LHCN-M2 (cell line): ENCODE results near the gene LRRK1. TPM values are rescaled to one million over a fixed set of nuclear protein-coding genes. Genes with fewer than 3 reads are reported as not detected.

Experiments used
- DNase-seq: peaks from one replicate; pipeline ENCODE4 v3.0.0-alpha.2; 2012; ENCODE audit warnings: low read depth
- polyA plus RNA-seq: library from polyadenylated mRNA; unstranded; fragments of >200 nt; gene quantifications from one replicate; pipeline ENCODE4 v1.2.1, GENCODE V29; 2012; ENCODE audit warnings: missing spikeins
- total RNA-seq: library from RNA; depleted of rRNA; stranded (reverse); fragments of >200 nt; gene quantifications from 2 replicates; pipeline ENCODE4 v1.2.3, GENCODE V29; 2014; rRNA removed

LRRK1 gene, protein sequence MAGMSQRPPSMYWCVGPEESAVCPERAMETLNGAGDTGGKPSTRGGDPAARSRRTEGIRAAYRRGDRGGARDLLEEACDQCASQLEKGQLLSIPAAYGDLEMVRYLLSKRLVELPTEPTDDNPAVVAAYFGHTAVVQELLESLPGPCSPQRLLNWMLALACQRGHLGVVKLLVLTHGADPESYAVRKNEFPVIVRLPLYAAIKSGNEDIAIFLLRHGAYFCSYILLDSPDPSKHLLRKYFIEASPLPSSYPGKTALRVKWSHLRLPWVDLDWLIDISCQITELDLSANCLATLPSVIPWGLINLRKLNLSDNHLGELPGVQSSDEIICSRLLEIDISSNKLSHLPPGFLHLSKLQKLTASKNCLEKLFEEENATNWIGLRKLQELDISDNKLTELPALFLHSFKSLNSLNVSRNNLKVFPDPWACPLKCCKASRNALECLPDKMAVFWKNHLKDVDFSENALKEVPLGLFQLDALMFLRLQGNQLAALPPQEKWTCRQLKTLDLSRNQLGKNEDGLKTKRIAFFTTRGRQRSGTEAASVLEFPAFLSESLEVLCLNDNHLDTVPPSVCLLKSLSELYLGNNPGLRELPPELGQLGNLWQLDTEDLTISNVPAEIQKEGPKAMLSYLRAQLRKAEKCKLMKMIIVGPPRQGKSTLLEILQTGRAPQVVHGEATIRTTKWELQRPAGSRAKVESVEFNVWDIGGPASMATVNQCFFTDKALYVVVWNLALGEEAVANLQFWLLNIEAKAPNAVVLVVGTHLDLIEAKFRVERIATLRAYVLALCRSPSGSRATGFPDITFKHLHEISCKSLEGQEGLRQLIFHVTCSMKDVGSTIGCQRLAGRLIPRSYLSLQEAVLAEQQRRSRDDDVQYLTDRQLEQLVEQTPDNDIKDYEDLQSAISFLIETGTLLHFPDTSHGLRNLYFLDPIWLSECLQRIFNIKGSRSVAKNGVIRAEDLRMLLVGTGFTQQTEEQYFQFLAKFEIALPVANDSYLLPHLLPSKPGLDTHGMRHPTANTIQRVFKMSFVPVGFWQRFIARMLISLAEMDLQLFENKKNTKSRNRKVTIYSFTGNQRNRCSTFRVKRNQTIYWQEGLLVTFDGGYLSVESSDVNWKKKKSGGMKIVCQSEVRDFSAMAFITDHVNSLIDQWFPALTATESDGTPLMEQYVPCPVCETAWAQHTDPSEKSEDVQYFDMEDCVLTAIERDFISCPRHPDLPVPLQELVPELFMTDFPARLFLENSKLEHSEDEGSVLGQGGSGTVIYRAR (N-terminal part only)
- total RNA-seq = 0.17 and 0.26 TPM in 2 replicates
- polyA plus RNA-seq = 0.24 TPM

DNA sequence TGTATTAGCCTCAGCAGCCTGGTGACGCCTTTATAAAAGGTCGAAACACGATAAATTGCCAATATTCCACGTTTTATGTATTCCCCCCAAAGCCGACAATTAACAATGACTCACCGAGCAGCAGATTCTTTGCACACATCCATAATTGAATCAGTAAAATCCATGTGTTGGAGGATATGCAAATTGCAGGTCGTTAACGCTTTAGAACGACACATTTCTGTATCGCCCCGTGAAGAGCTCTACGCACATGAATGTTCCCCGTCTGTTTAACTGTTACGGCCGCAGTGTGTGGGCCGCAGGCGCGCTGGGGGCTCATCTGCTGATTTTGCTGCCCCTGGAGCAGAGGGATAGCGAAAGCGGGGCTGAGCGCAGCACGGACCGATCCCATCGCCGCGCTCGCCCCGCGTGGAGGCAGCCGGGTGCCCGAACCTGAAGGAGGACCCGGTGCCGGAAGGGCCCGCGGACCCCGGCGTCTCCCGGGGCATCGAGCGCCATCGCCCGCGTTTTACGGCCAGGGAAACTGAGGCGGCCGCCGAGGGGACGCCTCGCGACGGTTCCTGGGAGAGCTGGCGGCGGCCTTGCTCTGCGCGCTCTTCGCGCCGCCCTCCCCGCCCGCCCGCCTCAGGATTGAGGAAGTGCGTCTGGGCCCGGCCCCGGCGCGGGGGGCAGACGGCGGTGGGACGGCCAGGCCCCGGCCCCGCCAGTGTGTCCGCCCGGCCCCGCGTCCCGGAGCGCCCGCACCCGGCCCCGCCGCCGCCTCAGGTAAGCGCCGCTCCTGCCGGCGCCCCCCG, at the start of gene LRRK1:
Gene LRRK1 (plus strand): TSS at position 668 of the 791 bp plus-strand sequence. CDS start 5,276 bp downstream, outside the sequence.
- DNase-seq = no peak

- DNase-seq = peak; percentile 74
Measured at GRCh38 chr15:100873029-100873677, 46.0 kb upstream of the LRRK1 start.

DNA sequence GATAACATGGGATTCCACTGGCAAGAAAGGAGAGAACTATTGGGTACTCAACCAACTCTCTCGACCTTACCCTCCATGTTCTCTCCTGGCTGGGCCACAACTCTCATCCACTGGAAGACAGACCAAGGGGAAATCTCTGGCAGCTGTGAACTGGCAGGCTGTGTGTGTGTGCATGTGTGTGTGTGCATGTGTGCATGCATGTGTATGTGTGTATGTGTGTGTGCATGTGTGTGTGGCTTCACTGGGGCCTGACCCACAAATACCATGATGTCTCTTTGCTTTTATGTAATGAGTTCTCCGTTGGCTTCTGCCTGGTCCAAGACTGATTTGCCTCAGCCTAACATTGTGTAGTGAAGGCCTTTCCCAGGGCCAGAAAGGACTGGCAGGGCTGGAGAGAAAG, 43.7 kb upstream of the LRRK1 start:
- DNase-seq = no peak

DNA sequence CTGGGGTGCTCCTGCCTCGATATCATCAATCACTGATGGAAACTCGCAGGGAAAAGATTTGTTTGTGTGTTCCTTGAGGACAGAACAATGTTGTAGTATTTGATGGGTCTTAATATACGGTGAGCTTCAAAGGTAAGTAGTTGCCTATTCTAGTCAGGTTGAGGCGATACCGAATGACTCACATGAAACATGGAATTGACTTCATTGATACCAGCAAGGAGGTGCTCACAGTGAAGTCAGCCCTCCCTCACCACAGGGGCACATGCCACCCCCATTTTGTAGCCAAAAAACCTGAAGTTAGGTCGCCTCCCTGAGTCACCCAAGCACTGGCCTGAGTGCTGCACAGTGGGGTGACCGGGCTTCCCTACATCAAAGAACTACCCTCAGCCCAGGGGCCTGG, 43.2 kb upstream of the LRRK1 start:
- DNase-seq = no peak

DNA sequence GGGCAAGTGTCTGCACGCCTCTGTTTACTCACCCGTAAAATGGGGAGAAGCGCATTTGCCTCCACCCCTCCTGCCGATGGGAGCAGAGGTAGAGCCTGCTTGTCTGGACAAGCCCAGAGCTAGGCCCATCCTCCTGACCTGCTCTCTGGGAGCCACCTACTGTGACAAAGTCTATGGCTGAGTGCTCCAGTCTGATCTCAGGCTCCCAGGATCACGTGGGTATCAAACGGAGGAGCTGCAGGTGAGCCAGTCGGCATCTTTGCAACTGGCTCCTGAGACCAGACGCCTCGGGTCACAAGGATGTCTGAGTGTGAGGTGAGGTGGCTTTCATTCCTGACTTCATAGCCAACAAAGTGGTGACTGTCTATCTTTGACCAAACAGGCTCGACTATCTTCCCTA, 41.6 kb upstream of the LRRK1 start:
- DNase-seq = no peak

GRCh38 chr15:100878130-100878529, 41.0 kb upstream of the LRRK1 start:
- DNase-seq = no peak

DNA sequence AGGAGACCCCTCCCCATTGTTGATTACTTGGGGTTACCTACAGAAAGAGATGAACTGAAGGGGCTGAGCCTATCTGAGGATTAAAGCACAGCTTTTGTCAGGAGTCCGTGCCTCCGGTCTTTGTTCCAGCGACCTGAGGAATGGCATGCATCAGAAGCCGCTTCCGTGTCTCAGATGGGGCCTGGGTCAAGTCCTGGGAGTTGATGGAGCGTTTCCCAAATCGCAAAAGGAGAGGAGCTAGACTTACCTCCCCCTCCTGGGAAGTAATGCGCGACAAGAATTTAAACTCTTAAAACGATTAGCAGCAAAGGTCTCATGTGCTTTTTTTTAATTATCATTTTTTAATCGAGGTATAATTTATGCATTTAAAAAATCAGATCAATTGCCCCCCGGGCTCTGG, 40.5 kb upstream of the LRRK1 start:
- no peak for DNase-seq

DNA sequence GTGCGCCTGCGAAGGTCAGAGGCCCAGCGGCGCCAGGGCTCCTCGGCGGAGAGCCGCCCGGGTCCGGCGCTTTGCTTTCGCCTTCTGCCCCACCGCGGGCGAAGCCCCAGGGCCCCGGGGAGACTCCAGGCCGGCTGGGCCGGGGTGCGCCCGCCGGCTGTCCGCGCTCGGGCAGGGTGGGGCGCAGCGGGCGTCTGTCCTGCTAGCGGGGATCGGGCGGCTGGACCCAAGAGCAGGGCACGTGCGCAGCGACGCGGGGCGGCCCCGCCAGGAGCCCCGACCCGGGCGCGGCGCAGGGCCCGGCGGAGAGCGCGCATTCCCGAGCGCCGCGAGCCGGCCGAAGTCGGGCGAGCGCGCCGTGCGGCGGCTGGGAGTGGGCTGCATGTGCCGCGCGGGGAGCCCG, 40.1 kb upstream of the LRRK1 start:
- no peak for DNase-seq

DNA sequence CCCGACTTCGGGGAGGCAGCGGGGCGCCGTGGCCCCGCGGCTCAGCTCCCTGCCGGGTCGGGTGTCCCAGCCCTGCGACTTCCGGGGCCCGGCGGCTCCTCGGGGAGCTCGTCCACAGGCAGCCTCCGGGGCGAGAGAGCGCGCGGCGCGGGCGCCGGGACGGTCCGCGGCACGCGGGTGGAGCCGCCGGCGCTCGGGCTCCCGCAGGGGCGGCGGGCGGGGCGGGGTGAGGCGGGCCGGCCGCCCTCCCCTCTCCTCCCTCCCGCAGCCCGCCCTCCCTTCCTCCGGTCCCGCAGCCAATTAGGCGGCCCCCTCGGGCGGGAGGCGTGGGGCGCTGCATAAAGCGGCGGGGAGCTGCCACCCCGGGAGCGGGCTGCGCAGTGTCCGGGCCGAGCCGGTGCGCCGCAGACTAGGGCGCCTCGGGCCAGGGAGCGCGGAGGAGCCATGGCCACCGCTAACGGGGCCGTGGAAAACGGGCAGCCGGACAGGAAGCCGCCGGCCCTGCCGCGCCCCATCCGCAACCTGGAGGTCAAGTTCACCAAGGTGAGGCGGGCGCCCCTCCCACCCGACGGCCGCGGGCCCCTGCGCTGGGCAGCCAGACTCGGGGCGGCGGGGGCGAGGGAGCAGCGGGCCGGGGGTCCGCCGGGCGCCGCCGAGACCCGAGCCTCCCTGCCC, 39.6 kb upstream of the LRRK1 start, which contains the start of gene ALDH1A3:
Gene ALDH1A3 (plus strand): TSS at position 368 of the 675 bp plus-strand sequence. CDS start 77 bp downstream, at position 445.
- no peak for DNase-seq

DNA sequence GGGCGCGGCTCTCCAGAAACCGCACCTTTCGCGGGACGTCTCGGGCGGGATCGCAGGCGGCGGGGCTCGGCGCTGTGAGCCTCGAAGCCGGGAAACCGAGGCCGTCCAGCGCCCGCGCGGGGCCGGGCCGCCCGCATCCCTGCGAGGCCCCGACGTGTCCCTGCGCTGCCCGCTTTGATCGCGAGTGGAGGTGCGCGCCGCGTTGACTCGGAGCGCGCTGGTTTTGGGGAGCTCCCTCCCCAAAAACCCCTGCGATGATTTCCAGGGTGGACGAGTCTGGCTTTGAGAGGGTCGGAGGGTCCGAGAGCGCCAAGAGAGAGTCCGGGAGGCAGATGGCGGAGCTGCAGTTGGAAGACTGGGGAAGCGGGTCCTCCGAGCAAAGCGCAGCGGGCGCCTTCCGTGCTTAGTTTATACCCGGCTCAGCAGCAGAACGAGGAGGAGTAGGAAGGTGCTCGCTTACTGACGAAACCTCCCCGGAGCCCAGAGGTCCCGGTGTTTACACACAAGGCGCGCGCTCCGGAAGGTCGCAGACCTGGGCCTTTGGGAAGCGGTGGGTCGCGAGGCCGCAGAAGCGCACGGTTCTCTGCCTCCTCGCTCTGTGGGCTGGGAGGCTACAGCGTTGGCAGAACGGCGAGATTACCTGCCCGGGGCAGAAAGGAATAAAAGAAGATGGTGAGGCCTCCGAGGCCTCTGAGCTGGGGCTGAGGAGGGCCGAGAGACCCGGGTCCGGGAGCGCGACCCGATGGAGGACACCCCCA, 38.8 kb upstream of the LRRK1 start:
- no peak for DNase-seq

- no peak for DNase-seq
Measured at GRCh38 chr15:100880897-100881242, 38.3 kb upstream of the LRRK1 start.

DNA sequence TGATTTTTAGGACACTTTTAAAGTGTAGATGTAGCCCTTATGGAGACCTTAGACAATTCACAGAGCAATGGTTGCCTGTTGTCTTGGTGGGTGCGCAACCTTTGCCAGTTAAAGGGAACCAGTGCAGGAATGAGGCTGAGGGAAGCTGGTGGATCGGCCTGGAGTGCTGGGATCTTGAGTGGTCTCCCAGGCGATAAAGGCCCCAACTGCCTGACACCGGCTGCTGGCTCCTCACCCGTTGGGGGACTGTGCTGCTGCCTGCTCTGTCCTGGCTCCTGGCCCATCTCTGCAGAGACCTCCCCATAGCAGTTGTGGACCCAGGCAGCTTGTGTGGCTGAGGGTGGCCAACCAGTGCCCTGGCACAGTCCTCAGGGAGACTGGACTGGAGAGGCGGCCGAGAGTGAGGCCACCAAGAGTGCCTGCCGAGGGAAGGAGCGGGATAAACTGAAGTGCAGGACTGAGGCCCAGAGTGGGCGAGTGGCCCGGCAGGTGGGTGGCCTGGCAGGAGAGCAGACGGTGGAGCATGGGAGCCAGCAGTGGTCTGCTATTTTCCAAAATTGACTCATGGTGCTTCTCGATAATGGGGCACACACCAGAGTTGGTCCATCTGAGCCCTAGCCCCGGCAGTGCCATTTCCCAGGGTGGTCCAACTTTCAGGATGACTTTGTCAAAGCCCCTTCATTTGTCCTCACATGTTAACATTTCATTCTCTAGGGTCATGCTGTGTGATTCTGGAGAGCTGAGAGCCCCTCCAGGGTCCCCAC, 37.4 kb upstream of the LRRK1 start:
- DNase-seq = no peak

DNA sequence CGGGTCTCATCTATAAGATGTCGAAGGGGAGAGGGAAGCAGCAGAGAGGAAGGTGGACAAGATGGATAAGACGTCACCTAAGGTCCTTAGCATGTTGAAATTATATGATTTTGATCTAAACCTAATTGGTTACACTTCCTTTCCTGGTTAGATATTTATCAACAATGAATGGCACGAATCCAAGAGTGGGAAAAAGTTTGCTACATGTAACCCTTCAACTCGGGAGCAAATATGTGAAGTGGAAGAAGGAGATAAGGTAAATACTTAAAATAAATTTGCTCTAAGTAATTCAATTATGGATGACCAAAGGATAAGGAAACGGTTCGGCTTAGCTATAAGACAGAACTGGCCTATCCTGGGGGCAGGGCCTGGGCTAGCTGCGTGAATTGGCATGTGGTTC, 34.0 kb upstream of the LRRK1 start:
- no peak for DNase-seq

- no peak for DNase-seq
Measured at GRCh38 chr15:100885811-100886210, 33.3 kb upstream of the LRRK1 start.

GRCh38 chr15:100887211-100887913, 31.8 kb upstream of the LRRK1 start:
- no peak for DNase-seq

DNA sequence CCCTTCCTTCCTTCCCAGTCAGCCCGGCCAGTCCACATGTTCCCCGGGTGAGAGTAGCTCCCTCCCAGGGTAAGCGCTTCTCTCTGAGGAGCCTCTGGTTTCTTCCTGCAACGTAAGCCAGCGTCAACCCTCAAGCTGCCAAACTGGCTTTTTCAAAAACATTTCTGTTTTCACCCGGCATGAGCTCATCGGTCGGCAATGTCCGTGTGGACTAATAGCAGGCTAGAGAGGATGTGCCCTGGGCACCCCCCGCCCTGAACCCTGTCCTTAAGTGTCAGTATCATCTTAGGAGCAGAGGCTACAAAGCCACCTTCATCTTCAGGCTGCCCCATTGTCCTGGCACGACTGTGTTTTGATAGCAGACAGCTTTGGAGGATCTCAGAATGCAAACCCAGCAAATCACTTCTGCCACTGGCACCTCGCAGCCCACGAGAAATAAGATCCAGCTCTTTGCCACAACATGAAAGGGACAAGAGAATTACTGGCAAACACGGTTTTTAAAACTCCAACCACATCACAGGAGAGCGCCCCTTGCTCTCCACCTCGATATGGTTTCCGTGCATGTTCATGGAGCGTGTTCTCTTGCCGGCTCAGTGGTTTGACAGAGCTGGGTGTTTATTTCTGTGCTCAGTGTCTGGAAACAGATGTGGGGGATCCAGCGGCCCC, 29.6 kb upstream of the LRRK1 start:
- peak; percentile 47 for DNase-seq
